ENCODE data around the gene GRIN1.

DNA sequence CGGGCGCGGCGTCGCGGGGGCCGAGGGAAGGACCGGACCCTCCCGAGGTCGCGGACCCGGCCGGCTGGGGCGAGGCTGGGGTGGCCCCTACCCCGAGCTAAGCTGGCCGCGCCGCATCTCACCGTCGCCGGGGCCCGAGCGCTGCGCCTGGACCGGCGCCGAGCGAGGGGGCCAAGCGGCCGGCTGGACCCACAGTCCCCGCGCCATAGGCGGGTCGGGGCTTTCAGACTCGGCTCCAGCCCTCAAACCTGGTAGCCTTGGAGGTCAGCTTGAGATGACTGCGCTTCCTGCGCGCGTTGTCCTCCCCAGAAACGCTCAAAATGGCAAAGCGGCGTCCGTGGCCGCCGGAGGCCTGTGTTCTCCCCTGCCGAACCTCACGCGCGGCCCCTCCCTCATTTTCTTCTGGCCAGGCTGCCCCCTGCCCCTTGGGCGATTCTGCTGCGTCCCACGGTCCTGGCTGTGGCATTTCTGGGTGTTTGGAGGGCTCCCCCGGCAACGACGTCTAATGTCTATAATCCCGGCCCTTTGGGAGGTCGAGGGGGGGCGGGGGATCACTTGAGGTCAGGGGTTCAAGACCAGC, 8.7 kb upstream of the GRIN1 start:
- no peak for TF ChIP-seq POLR2A (IDR thresholded peaks at IDR 0.05; ENCODE audit: low read length)
- TF ChIP-seq GATA1 (IDR thresholded peaks at IDR 0.05; ENCODE audit: low read depth, low read length), result no peak
